RWPE2 (cell line): ENCODE results near the gene ROR2.
A peak's percentile ranks its signal among the peaks of the same experiment; 100 is the strongest.

Source experiments
- ATAC-seq: fragments of 200-7000 bp; cut with Tn5 transposase; 3 replicates; pipeline ENCODE4 v1.9.1; 2021; ENCODE audit warnings: low read depth
- DNase-seq: peaks from one replicate; pipeline ENCODE4 v3.0.0-alpha.2; 2020; ENCODE audit warnings: low spot score
- H3K27ac ChIP-seq: fragments of 450-650 bp; 2 replicates; pipeline ENCODE4 v1.5.1; 2017; ENCODE audit warnings: mild to moderate bottlenecking; ENCODE audit not compliant: poor library complexity, severe bottlenecking
- H3K27me3 ChIP-seq: fragments of 250-450 bp; sonication (Bioruptor Pico); 2 replicates; pipeline ENCODE4 v1.5.1; 2021; ENCODE audit warnings: mild to moderate bottlenecking, moderate library complexity; ENCODE audit not compliant: insufficient read depth, poor library complexity, severe bottlenecking
- H3K36me3 ChIP-seq: fragments of 250-450 bp; sonication (Bioruptor Pico); 2 replicates; pipeline ENCODE4 v1.5.1; 2020; ENCODE audit warnings: low read depth, mild to moderate bottlenecking, moderate library complexity
- H3K4me1 ChIP-seq: fragments of 250-450 bp; sonication (Bioruptor Pico); 2 replicates; pipeline ENCODE4 v1.5.1; 2021; ENCODE audit warnings: mild to moderate bottlenecking, moderate library complexity; ENCODE audit not compliant: insufficient read depth, poor library complexity, severe bottlenecking
- H3K4me3 ChIP-seq: fragments of 250-450 bp; sonication (Bioruptor Pico); 2 replicates; pipeline ENCODE4 v1.5.1; 2021; ENCODE audit warnings: mild to moderate bottlenecking, moderate library complexity; ENCODE audit not compliant: severe bottlenecking
- H3K9me3 ChIP-seq: fragments of 250-450 bp; sonication (Bioruptor Pico); 2 replicates; pipeline ENCODE4 v1.5.1; 2021; ENCODE audit warnings: mild to moderate bottlenecking, moderate library complexity; ENCODE audit not compliant: severe bottlenecking
- CTCF ChIP-seq: fragments of 450-650 bp; IDR thresholded peaks from one replicate; pipeline ENCODE4 v1.5.1; 2017; ENCODE audit warnings: mild to moderate bottlenecking, moderate library complexity; ENCODE audit not compliant: poor library complexity, severe bottlenecking

ROR2 gene

GRCh38 chr9:91820949-91821880, 128.8 kb downstream of the ROR2 start:
- Histone ChIP-seq H3K9me3 (no peaks in the 10 kb centered on the region), H3K27me3 (no peaks in the 10 kb centered on the region), H3K36me3 (no peaks in the 10 kb centered on the region), H3K4me1 (no peaks in the 10 kb centered on the region), H3K27ac (no peak overlapping the region), H3K4me3 (no peak overlapping the region)
- ATAC-seq = peak; percentile 23; the same call in 1 of the 3 replicates
- DNase-seq = no peak
- TF ChIP-seq CTCF = no peak

- Histone ChIP-seq H3K27ac (no peak overlapping the region), H3K4me1 (no peaks in the 10 kb centered on the region), H3K4me3 (no peak overlapping the region), H3K9me3 (no peaks in the 10 kb centered on the region), H3K36me3 (no peaks in the 10 kb centered on the region), H3K27me3 (no peaks in the 10 kb centered on the region)
- DNase-seq (no peak), ATAC-seq (no peak)
- TF ChIP-seq CTCF = no peak
These were observed 129.8 kb downstream of the ROR2 start for GRCh38 chr9:91820126-91820750.

- no peaks in the 10 kb centered on the region for H3K27me3 ChIP-seq
- H3K27ac ChIP-seq = no peak overlapping the region
- no peaks in the 10 kb centered on the region for H3K4me1 ChIP-seq
- DNase-seq (no peak), ATAC-seq (no peak)
- H3K36me3 ChIP-seq = no peaks in the 10 kb centered on the region
- no peak overlapping the region for H3K4me3 ChIP-seq
- TF ChIP-seq CTCF = no peak
- H3K9me3 ChIP-seq = no peaks in the 10 kb centered on the region
These were observed 131.2 kb downstream of the ROR2 start for GRCh38 chr9:91818647-91819403.

- no peaks in the 10 kb centered on the region for H3K9me3 ChIP-seq
- H3K4me3 ChIP-seq = no peak overlapping the region
- no peak for DNase-seq
- no peak for TF ChIP-seq CTCF
- H3K4me1 ChIP-seq = no peaks in the 10 kb centered on the region
- H3K27ac ChIP-seq = no peak overlapping the region
- no peak for ATAC-seq
- no peaks in the 10 kb centered on the region for H3K27me3 ChIP-seq
- H3K36me3 ChIP-seq = no peaks in the 10 kb centered on the region
These were observed 131.8 kb downstream of the ROR2 start for GRCh38 chr9:91818225-91818585.
